ENCODE measurements around the gene CDK5R1.
A peak's percentile ranks its signal among the peaks of the same experiment; 100 is the strongest.
"Not testable (repeated sequence)": the region's sequence is repeated elsewhere in the genome, so short reads cannot be mapped to it uniquely, and the experiment has no call there.

The CDK5R1 gene
- total RNA-seq: 4.1 to 32.5 (median 17.1) reads per million in 9 experiments

DNA sequence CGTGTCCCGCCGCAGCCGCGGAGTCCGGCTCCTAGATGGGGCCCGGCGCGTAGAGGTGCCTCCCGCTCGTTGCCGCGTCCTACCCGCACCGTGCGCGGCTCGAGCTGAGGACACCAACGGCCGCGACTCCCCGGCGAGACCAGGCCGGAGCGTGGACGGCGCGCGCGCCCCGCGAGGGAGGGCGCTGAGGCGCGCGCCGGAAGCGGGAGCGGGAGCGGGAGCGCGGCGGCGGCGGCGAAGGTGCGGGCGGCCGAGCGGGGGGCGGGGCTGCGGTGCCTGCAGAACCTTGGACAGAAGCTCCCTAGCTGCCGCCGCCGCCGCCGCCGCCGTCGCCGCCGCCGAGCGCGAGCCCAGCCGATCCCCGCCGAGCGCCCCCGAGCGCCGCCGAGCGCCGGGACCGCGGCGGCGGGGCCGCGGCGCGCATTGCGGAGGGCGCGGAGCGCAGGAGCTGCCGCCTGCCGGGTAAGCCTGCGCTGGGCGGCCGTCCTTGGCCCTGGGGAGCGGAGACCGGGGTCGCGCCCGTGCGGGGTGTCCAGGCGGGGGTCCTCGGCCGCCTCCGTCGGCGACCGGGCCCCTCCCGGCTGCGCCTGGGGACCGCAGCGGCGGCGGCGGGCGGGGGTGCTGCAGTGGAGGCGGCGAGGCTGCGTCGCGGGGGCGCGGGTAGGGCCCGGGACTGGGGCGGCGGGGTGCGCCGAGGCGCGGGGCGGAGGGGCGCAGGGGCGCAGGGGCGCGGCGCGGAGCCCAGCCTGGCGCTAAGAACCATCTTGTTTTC lies at the start of gene CDK5R1:
Gene CDK5R1, plus strand, starts transcription at position 293 of the 772 bp plus-strand sequence. CDS start 628 bp downstream, outside the sequence.
- peak within 1 kb of the TSS; percentile 59 to 89 for H3K27ac Mint-ChIP-seq
- peaks cover 24% of the 10 kb centered on the region for H3K36me3 Mint-ChIP-seq (ENCODE audit: insufficient read depth)
- H3K9me3 Mint-ChIP-seq: no peaks in the 10 kb centered on the region
- DNase-seq: peak; percentile 66 to 73 (median 71)
- peak within 1 kb of the TSS; percentile 77 to 80 for H3K4me3 Mint-ChIP-seq
- peaks cover 21 to 48% of the 10 kb centered on the region in 2 donors for H3K4me1 Mint-ChIP-seq (ENCODE audit: low read depth in 2 of 2)
- H3K27me3 Mint-ChIP-seq: no peaks in the 10 kb centered on the region
- peak; percentile 75 for ATAC-seq (replicated peaks)

DNA sequence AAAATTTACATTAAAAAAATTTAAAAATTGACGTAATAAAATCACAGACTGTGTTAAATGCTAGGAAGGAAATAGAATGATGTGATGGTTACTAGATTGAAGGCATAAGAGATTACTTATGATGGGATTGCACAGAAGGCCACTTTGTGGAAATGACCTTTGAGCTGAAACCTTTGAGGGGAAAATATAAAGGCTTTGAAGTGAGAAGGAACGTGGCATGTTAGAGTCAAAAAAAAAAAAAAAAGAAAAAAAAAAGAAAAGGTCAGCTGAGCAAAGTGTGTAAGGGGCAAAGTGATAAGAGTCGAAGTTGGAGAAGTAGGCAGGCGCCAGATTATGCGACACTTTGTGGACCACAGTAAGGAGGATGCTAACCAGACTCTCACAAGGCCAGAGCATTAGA lies 46.1 kb upstream of the CDK5R1 start:
- DNase-seq (no peak), ATAC-seq (replicated peaks) (no peak)
- Mint-ChIP-seq H3K27me3 (no peaks in the 10 kb centered on the region), H3K4me3 (no peak overlapping the region), H3K36me3 (ENCODE audit: insufficient read depth) (peaks cover 16% of the 10 kb centered on the region), H3K4me1 (ENCODE audit: low read depth in 2 of 2) (peaks cover 11 to 13% of the 10 kb centered on the region in 2 donors), H3K9me3 (no peaks in the 10 kb centered on the region), H3K27ac (no peak overlapping the region)

DNA sequence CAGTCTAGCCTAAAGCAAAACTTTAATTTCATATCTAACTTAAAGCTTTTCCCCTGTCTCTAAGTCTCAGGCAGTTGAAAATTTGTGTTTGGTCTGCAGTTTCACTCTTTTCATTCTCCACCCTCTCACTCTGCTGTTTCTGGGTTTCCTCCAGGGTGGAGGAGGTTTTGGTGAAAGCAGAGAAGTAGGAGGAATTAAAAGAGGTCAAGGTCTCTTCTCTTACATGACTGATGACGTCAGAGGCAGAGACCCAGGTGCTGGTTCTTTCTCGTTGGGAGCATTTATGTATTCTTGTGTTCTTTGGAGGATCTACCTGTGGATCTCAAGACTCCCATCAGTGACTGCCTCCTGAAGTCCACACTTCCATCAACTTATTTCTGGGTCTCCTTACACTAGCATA lies 44.9 kb upstream of the CDK5R1 start:
- Mint-ChIP-seq H3K4me3 (no peak overlapping the region), H3K9me3 (no peaks in the 10 kb centered on the region), H3K36me3 (ENCODE audit: insufficient read depth) (peaks cover 20% of the 10 kb centered on the region), H3K27me3 (no peaks in the 10 kb centered on the region), H3K4me1 (ENCODE audit: low read depth in 2 of 2) (peaks cover 18 to 23% of the 10 kb centered on the region in 2 donors), H3K27ac (no peak overlapping the region)
- ATAC-seq (replicated peaks): no peak
- no peak for DNase-seq

GRCh38 chr17:32443827-32444300 lies 42.9 kb upstream of the CDK5R1 start:
- peak overlapping the region; percentile 20 to 89 for H3K27ac Mint-ChIP-seq
- no peaks in the 10 kb centered on the region for H3K27me3 Mint-ChIP-seq
- H3K9me3 Mint-ChIP-seq: no peaks in the 10 kb centered on the region
- peaks cover 36% of the 10 kb centered on the region for H3K36me3 Mint-ChIP-seq (ENCODE audit: insufficient read depth)
- no peak for ATAC-seq (replicated peaks)
- peaks cover 18 to 29% of the 10 kb centered on the region in 2 donors for H3K4me1 Mint-ChIP-seq (ENCODE audit: low read depth in 2 of 2)
- peak overlapping the region; percentile 78 to 89 for H3K4me3 Mint-ChIP-seq
- DNase-seq: no peak

- peak; percentile 98 to 99 (median 99) for DNase-seq
- Mint-ChIP-seq H3K4me1 (ENCODE audit: low read depth in 2 of 2) (peaks cover 18 to 30% of the 10 kb centered on the region in 2 donors), H3K36me3 (ENCODE audit: insufficient read depth) (peaks cover 42% of the 10 kb centered on the region), H3K27me3 (no peaks in the 10 kb centered on the region), H3K4me3 (peak within 1 kb of the TSS; percentile 78 to 89), H3K27ac (peak within 1 kb of the TSS; percentile 20 to 89), H3K9me3 (no peaks in the 10 kb centered on the region)
- peak; percentile 96 for ATAC-seq (replicated peaks)
These were observed 42.3 kb upstream of the CDK5R1 start, which contains the start of gene PSMD11 for GRCh38 chr17:32444301-32445073. Gene PSMD11, plus strand, starts transcription at chr17:32444510. Its CDS starts 14 bp downstream, at chr17:32444524.

DNA sequence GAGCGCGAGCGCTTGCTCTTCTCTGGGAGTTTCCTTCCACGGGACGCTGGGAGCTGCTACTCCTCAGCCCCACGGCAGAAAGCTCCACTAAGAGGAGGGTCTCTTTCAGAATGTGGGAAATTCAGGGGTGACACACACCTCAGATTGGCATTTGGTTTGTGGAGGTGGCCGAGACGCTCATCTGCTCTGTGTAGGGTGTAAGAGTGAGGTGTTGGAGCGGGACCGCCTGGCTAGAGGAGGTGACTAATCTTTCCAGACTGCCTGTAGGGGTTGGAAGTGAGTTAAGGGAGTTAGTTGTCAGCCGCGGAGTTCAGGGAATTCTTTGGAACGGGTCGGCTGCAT lies 41.7 kb upstream of the CDK5R1 start:
- peak overlapping the region; percentile 20 to 89 for H3K27ac Mint-ChIP-seq
- no peaks in the 10 kb centered on the region for H3K27me3 Mint-ChIP-seq
- H3K4me3 Mint-ChIP-seq: peak overlapping the region; percentile 78 to 89
- H3K9me3 Mint-ChIP-seq: no peaks in the 10 kb centered on the region
- ATAC-seq (replicated peaks) (no peak), DNase-seq (peak in 2 of 3 experiments; percentile 3 to 20)
- peaks cover 48% of the 10 kb centered on the region for H3K36me3 Mint-ChIP-seq (ENCODE audit: insufficient read depth)
- H3K4me1 Mint-ChIP-seq (ENCODE audit: low read depth in 2 of 2): peaks cover 18 to 35% of the 10 kb centered on the region in 2 donors

DNA sequence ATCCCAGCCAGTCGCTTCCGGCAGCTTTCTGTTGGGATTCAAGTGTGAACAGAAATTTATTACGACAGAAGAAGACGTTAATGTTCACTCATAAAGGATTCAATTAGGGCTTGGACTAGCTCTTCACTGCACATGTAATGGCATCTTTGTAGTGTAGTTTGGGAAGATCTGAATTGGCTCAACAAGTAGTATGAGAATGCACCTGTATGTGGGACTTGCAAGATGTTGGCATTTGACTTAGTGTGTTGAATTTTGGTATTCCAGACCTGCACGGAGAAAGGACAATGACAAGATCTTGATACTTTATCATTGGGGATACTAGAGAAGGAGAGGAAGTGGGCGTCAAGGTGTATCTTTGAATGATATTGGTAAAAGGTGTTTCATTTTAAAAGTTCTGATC lies 41.3 kb upstream of the CDK5R1 start:
- peaks cover 52% of the 10 kb centered on the region for H3K36me3 Mint-ChIP-seq (ENCODE audit: insufficient read depth)
- no peaks in the 10 kb centered on the region for H3K9me3 Mint-ChIP-seq
- DNase-seq: no peak
- peak overlapping the region; percentile 20 to 89 for H3K27ac Mint-ChIP-seq
- no peak for ATAC-seq (replicated peaks)
- peak overlapping the region; percentile 78 to 89 for H3K4me3 Mint-ChIP-seq
- peaks cover 20 to 35% of the 10 kb centered on the region in 2 donors for H3K4me1 Mint-ChIP-seq (ENCODE audit: low read depth in 2 of 2)
- no peaks in the 10 kb centered on the region for H3K27me3 Mint-ChIP-seq

DNA sequence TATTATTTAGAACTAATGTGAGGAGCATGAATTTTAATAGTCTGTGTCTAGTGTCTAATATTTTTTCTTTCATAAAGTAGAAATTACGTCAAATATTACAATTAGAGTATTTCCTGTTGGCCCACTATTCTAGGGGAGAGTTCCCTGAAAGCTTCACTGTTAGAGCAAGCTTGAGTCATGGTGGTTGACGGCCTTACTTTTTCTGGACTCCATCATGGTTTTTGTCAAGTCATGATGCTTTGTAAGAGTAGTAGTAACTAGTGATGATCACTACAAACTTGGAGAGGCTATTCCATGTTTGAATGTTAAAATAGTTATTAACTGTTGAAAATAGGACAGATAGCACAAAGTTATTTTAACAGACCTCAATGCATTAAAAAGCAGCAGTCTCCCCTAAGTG lies 40.8 kb upstream of the CDK5R1 start:
- Mint-ChIP-seq H3K27ac (peak overlapping the region; percentile 20 to 89), H3K9me3 (no peaks in the 10 kb centered on the region), H3K4me1 (ENCODE audit: low read depth in 2 of 2) (peaks cover 22 to 36% of the 10 kb centered on the region in 2 donors), H3K4me3 (peak overlapping the region; percentile 78 to 89), H3K36me3 (ENCODE audit: insufficient read depth) (peaks cover 57% of the 10 kb centered on the region), H3K27me3 (no peaks in the 10 kb centered on the region)
- ATAC-seq (replicated peaks) (no peak), DNase-seq (no peak)

GRCh38 chr17:32446949-32447348 lies 39.8 kb upstream of the CDK5R1 start:
- no peaks in the 10 kb centered on the region for H3K27me3 Mint-ChIP-seq
- H3K27ac Mint-ChIP-seq: no peak overlapping the region

GRCh38 chr17:32449963-32450362 lies 36.8 kb upstream of the CDK5R1 start:
- Mint-ChIP-seq H3K36me3 (ENCODE audit: insufficient read depth) (peaks cover 86% of the 10 kb centered on the region), H3K27me3 (no peaks in the 10 kb centered on the region), H3K4me3 (no peak overlapping the region), H3K9me3 (no peaks in the 10 kb centered on the region), H3K27ac (peak overlapping the region in 1 of 2 donors; percentile 12), H3K4me1 (ENCODE audit: low read depth in 2 of 2) (peaks cover 22 to 49% of the 10 kb centered on the region in 2 donors)
- ATAC-seq (replicated peaks) (no peak), DNase-seq (no peak)

More at GRCh38 chr17:32446949-32447348, 39.8 kb upstream of the CDK5R1 start:
- no peaks in the 10 kb centered on the region for H3K9me3 Mint-ChIP-seq
- peak overlapping the region; percentile 37 to 78 for H3K4me3 Mint-ChIP-seq
- no peak for ATAC-seq (replicated peaks)
- H3K4me1 Mint-ChIP-seq (ENCODE audit: low read depth in 2 of 2): peaks cover 22 to 40% of the 10 kb centered on the region in 2 donors
- no peak for DNase-seq
- peaks cover 66% of the 10 kb centered on the region for H3K36me3 Mint-ChIP-seq (ENCODE audit: insufficient read depth)

GRCh38 chr17:32450379-32450778 lies 36.4 kb upstream of the CDK5R1 start:
- not testable (repeated sequence) for H3K4me3 Mint-ChIP-seq; H3K27me3 Mint-ChIP-seq; H3K9me3 Mint-ChIP-seq; H3K27ac Mint-ChIP-seq; DNase-seq; ATAC-seq (replicated peaks)
- Mint-ChIP-seq H3K36me3 (ENCODE audit: insufficient read depth) (peaks cover 86% of the 10 kb centered on the region), H3K4me1 (ENCODE audit: low read depth in 2 of 2) (peaks cover 18 to 45% of the 10 kb centered on the region in 2 donors)

- Mint-ChIP-seq H3K4me1 (ENCODE audit: low read depth in 2 of 2) (peaks cover 10 to 30% of the 10 kb centered on the region in 2 donors), H3K9me3 (no peaks in the 10 kb centered on the region), H3K36me3 (ENCODE audit: insufficient read depth) (peaks cover 94% of the 10 kb centered on the region), H3K27ac (peak overlapping the region; percentile 26 to 71), H3K4me3 (no peak overlapping the region), H3K27me3 (no peaks in the 10 kb centered on the region)
- ATAC-seq (replicated peaks): no peak
- no peak for DNase-seq
These were observed 34.9 kb upstream of the CDK5R1 start for GRCh38 chr17:32451879-32452278.

- DNase-seq (no peak), ATAC-seq (replicated peaks) (no peak)
- Mint-ChIP-seq H3K9me3 (no peaks in the 10 kb centered on the region), H3K27ac (peak overlapping the region; percentile 26 to 71), H3K4me3 (no peak overlapping the region), H3K4me1 (ENCODE audit: low read depth in 2 of 2) (peaks cover 11 to 26% of the 10 kb centered on the region in 2 donors), H3K27me3 (no peaks in the 10 kb centered on the region), H3K36me3 (ENCODE audit: insufficient read depth) (peaks cover 94% of the 10 kb centered on the region)
These were observed 34.5 kb upstream of the CDK5R1 start for GRCh38 chr17:32452281-32452680.

Measured in effector memory CD8-positive, alpha-beta T cell (primary cell).